NB4 (cell line): ENCODE results near the gene CDC42.
A peak's percentile ranks its signal among the peaks of the same experiment; 100 is the strongest.

Experiments used
- DNase-seq: peaks from one replicate; pipeline ENCODE4 v3.0.0; 2010; ENCODE audit warnings: low read depth
- H3K4me3 ChIP-seq: one replicate; pipeline ENCODE4 v1.5.1; 2011; ENCODE audit warnings: mild to moderate bottlenecking, low read depth, low read length, moderate library complexity
- MYC ChIP-seq: IDR thresholded peaks from 2 replicates; pipeline ENCODE4 v1.6.1; 2011; ENCODE audit warnings: low read depth, low read length
- POLR2A ChIP-seq: IDR thresholded peaks from 2 replicates; pipeline ENCODE4 v1.6.1; 2011; ENCODE audit warnings: mild to moderate bottlenecking; ENCODE audit not compliant: insufficient read length; ENCODE audit errors: extremely low read depth
- TF ChIP-seq, protein P1 (sequence below): IDR thresholded peaks from one replicate; pipeline ENCODE4 v1.5.1; 2012; ENCODE audit warnings: low read depth, low read length
- TF ChIP-seq, protein P2 (sequence below): IDR thresholded peaks from 2 replicates; pipeline ENCODE4 v1.6.1; 2011; ENCODE audit warnings: low read depth, low read length

CDC42 gene

DNA sequence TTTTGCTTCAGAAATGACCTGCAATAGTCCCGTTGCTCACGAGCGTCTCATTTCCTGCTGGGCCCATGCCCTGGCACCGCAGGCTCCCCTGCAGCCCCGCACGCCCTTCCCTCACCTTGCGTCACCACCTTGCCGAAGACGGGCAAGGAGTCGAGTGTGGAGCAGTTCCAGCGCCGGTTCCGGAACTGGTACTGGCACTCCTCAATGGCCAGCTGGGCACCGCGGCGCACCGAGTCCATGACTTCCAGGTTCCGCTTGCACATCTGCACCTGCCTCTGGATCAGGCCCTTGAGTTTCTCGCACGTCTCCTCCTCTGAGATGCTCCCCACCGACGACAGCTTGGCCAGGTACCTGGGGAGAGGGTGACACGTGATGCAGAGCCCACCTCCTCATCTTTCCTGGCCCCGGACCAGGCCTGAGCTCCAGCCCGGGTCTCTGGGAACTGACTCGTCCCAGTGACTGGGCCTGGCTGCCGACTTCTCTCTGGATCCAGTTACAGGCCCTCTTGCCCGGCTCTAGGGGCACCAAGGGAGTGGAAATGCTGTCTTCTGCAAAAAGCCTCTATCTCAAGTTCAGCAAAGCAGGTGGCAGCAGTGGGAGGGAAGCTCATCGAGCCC lies 77.1 kb downstream of the CDC42 start:
- TF ChIP-seq, protein P1, sequence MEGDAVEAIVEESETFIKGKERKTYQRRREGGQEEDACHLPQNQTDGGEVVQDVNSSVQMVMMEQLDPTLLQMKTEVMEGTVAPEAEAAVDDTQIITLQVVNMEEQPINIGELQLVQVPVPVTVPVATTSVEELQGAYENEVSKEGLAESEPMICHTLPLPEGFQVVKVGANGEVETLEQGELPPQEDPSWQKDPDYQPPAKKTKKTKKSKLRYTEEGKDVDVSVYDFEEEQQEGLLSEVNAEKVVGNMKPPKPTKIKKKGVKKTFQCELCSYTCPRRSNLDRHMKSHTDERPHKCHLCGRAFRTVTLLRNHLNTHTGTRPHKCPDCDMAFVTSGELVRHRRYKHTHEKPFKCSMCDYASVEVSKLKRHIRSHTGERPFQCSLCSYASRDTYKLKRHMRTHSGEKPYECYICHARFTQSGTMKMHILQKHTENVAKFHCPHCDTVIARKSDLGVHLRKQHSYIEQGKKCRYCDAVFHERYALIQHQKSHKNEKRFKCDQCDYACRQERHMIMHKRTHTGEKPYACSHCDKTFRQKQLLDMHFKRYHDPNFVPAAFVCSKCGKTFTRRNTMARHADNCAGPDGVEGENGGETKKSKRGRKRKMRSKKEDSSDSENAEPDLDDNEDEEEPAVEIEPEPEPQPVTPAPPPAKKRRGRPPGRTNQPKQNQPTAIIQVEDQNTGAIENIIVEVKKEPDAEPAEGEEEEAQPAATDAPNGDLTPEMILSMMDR: no peak
- TF ChIP-seq MYC: no peak
- no peak overlapping the region for H3K4me3 ChIP-seq

DNA sequence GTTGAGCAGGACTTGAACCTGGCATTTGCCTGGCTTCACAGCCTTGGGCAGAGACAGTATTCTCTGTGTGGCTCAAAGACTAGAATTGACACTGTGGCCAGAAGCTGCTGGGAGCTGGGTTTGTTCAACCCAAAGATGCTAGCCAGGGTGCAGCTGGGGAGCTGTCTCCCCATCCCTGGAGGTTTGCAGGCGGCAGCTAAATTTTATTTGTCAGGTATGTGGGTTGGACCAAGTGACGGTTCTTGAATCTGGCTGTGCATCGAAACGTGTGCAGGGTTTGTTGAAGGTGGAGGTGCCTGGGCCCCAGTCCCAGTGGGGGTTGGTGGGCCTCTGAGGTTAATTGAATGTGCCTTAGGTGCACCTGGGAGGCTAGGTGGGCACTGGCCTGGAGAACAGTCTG lies 78.6 kb downstream of the CDC42 start:
- no peak for DNase-seq
- TF ChIP-seq, protein P2, sequence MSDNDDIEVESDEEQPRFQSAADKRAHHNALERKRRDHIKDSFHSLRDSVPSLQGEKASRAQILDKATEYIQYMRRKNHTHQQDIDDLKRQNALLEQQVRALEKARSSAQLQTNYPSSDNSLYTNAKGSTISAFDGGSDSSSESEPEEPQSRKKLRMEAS: no peak
- TF ChIP-seq, protein P1: no peak
- no peak for TF ChIP-seq POLR2A
- TF ChIP-seq MYC: no peak
- H3K4me3 ChIP-seq: no peak overlapping the region

More for the DNA sequence above, 77.1 kb downstream of the CDC42 start:
- DNase-seq: no peak

DNA sequence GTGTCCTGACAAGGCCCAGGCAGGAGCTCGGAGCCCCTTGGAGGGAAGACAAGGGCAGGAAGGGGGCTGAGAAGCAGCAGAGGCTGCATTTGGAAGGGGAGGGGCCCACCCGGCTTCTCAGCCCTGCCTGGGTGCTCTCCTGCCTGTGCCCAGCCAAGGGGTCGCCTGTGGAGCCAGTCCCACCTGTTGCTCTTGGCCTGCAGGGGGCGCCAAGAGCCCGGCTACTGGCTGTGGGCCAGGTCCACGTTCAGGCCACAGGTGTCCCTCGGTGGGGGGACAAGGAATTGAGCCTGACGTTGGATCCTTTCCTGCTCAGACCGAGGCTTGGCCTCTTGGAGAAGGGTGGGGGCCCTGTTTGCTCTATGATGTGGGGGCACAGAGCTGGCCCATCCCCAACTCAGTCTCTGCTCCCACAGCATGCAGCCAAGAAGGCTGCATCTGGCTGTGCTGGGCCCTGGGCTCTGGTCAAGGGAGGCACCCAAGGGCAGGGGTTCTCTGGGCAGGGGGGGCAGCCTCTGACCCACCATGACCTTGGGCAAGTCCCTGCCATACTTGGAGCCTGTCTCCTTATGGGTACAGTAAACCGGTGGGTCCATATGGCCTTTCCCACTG lies 79.5 kb downstream of the CDC42 start:
- H3K4me3 ChIP-seq: no peak overlapping the region
- peak; percentile 61 for DNase-seq
- TF ChIP-seq POLR2A (no peak), MYC (no peak)
- TF ChIP-seq, protein P1: peak; percentile 87
- TF ChIP-seq, protein P2: no peak

DNA sequence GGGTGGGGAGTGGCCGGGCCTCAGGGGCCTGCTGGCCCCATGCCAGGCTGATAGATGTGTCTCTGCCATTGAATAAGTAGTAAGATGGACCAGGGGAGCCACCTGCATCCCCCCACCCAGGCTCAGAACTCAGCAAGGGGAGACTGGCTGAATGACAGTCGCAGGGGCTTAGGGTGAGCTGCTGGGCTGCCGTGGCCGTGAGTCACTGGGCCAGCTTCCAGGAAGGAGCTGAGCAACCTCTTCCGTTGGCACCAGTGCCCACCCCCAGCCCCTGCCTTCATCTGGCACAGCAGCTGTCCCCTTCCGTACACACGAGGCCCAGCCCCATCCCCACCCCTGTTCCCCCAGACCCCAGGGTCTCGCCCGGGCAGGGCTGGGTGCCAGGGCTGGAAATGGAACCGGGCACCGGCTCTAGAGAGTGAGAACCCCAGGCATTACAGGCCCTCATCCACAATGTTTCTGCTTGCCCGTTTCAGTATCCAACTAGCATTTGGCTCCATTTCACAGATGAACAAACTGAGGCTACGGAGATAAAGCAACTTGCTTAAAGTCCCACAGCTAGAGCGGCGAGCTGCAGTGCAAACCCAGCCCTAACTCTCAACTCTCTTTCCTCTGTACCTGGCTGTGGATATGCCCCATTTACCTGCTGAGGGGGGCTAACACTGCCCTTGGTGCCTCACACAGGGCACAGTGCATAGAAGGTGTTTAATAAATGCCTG lies 80.2 kb downstream of the CDC42 start:
- TF ChIP-seq, protein P2: no peak
- no peak for DNase-seq

DNA sequence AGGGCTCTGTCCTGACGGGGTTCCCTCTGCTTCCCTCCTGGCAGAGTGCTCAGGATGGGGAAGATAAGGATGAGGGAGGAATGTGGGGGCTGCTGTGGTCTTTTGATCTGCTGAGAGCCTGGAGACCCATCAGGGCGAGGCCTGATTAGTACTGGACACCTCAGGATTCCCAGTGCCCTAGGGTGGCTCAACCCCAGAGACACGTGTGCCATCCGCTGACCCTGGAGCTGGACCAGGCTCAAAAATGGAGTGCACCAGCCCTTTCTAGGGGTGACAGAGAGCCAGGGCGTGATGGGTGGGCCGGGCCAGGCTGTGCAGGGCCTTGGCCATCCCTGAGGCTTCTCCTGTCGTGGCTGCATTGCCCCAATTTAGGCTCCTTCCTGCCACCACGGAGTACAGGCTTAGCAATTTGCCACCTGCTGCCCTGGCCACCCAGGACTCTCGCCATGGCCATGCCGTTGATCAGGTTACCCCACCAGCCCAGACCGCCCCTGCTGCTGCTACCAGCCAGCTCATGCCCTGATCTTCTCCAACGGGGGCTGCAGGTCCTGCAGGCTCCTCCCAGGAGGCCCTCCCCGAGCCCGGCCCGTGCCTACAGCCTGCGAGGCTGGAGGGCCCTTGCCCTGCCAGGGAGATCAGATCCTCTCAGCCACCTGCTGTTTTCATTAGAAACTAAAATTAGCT lies 80.9 kb downstream of the CDC42 start:
- TF ChIP-seq, protein P1: no peak
- TF ChIP-seq POLR2A (no peak), MYC (no peak)
- TF ChIP-seq, protein P2: no peak
- no peak for DNase-seq
- H3K4me3 ChIP-seq: no peak overlapping the region

More for the DNA sequence above, 80.2 kb downstream of the CDC42 start:
- H3K4me3 ChIP-seq: no peak overlapping the region

DNA sequence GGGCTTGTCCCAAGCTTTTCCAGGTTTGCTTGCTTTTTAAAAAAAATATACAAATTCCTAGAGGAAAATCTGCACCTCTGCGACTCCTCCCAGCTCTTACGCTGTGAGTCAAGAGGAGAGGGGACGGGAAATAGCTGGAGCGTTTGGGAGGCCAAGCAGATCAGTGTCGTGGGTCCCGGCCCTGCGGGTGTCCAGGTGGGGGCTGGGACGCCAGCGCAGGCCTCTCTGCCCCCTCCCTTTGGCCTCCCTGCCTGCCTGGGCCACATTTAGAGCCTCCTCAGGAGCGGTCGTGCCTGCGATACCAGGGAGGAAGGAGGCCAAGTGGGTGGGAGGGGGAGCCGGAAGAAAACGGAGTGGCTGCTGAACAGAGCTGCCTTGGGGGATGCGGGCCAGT lies 81.4 kb downstream of the CDC42 start:
- H3K4me3 ChIP-seq: no peak overlapping the region
- DNase-seq: no peak
- TF ChIP-seq, protein P2: no peak
- TF ChIP-seq POLR2A (no peak), MYC (no peak)
- TF ChIP-seq, protein P1: no peak
